ENCODE data around the gene FAM13C.

- TF ChIP-seq POLR2A (IDR thresholded peaks at IDR 0.05; ENCODE audit: low read depth, low read length) (no peak), POLR2AphosphoS5 (IDR thresholded peaks at IDR 0.05; ENCODE audit: low read depth, low read length) (no peak), TAF1 (IDR thresholded peaks at IDR 0.05; ENCODE audit: borderline replicate concordance, low read depth, low read length) (no peak)
Observed at GRCh38 chr10:59383436-59383835, 21.1 kb upstream of the FAM13C start.
